ENCODE results near the gene EEFSEC. TPM values are rescaled to one million over a fixed set of nuclear protein-coding genes. Genes with fewer than 3 reads are reported as not detected.

EEFSEC gene
- total RNA-seq, 2 donors from 2014 or later, result 14.0 to 14.7 TPM

GRCh38 chr3:128399221-128399915, 246.1 kb downstream of the EEFSEC start:
- H3K4me1 Mint-ChIP-seq, result peaks cover 5% of the 10 kb centered on the region
- H3K27me3 Mint-ChIP-seq, result no peaks in the 10 kb centered on the region
- H3K27ac Mint-ChIP-seq, result no peak overlapping the region
- ATAC-seq (no peak), DNase-seq (no peak)
- no peaks in the 10 kb centered on the region for H3K36me3 Mint-ChIP-seq (ENCODE audit: low read depth)
- no peak overlapping the region for H3K4me3 Mint-ChIP-seq
- H3K9me3 ChIP-seq (ENCODE audit: control insufficient read depth, low read length, poor library complexity, severe bottlenecking), result no peaks in the 10 kb centered on the region

DNA sequence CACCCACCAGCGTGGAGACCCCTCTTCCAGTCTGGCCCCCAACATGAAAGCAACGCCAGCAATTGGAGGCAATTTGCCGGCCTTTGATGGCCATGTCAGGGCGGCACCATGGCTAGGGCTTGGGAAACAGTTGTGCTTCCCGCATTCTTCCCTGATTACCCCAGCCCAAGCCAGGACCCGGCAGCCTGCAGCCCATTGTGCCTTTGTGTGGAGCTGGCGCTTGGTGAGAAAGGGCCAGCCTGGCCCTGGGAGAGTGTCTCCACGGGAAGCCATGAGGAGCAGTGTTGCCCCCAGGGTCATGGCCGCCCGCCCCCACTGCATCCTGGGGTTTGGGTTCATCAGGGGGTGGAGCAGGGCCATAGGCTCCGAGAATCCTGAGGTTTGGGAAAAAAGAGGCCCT, 247.4 kb downstream of the EEFSEC start:
- Mint-ChIP-seq H3K27ac (no peak overlapping the region), H3K36me3 (ENCODE audit: low read depth) (no peaks in the 10 kb centered on the region), H3K4me1 (peaks cover 3% of the 10 kb centered on the region), H3K4me3 (no peak overlapping the region), H3K27me3 (no peaks in the 10 kb centered on the region)
- no peak for DNase-seq
- H3K9me3 ChIP-seq (ENCODE audit: control insufficient read depth, low read length, poor library complexity, severe bottlenecking), result no peaks in the 10 kb centered on the region
- no peak for ATAC-seq

GRCh38 chr3:128402319-128402718, 249.0 kb downstream of the EEFSEC start:
- H3K36me3 Mint-ChIP-seq (ENCODE audit: low read depth), result peaks cover 2% of the 10 kb centered on the region
- no peaks in the 10 kb centered on the region for H3K9me3 ChIP-seq (ENCODE audit: control insufficient read depth, low read length, poor library complexity, severe bottlenecking)
- no peak overlapping the region for H3K4me3 Mint-ChIP-seq
- DNase-seq (no peak), ATAC-seq (no peak)
- H3K27ac Mint-ChIP-seq, result no peak overlapping the region
- peaks cover 5% of the 10 kb centered on the region for H3K4me1 Mint-ChIP-seq
- H3K27me3 Mint-ChIP-seq, result no peaks in the 10 kb centered on the region

DNA sequence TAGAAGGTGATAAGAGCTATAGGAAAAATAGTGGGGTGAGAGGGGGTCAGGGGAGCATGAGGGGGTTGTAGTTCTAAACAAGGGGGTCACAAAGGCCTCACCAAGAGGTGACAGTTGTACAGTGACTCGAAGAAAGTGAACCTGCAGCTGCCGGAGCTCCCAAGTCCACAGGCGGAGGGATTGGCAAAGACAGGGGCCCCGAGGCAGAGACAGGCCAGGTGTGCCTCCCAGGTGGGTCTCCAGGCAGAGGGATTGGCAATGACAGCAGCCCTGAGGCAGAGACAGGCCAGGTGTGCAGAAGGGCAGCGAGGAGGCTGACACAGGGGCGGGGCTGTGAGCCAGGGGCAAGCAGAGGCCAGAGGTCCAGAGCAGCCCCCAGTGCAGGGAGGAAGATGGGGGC, 249.7 kb downstream of the EEFSEC start:
- Mint-ChIP-seq H3K27ac (no peak overlapping the region), H3K27me3 (no peaks in the 10 kb centered on the region), H3K4me1 (peaks cover 5% of the 10 kb centered on the region), H3K36me3 (ENCODE audit: low read depth) (peaks cover 2% of the 10 kb centered on the region), H3K4me3 (no peak overlapping the region)
- DNase-seq, result no peak
- no peak for ATAC-seq
- H3K9me3 ChIP-seq (ENCODE audit: control insufficient read depth, low read length, poor library complexity, severe bottlenecking), result no peaks in the 10 kb centered on the region

DNA sequence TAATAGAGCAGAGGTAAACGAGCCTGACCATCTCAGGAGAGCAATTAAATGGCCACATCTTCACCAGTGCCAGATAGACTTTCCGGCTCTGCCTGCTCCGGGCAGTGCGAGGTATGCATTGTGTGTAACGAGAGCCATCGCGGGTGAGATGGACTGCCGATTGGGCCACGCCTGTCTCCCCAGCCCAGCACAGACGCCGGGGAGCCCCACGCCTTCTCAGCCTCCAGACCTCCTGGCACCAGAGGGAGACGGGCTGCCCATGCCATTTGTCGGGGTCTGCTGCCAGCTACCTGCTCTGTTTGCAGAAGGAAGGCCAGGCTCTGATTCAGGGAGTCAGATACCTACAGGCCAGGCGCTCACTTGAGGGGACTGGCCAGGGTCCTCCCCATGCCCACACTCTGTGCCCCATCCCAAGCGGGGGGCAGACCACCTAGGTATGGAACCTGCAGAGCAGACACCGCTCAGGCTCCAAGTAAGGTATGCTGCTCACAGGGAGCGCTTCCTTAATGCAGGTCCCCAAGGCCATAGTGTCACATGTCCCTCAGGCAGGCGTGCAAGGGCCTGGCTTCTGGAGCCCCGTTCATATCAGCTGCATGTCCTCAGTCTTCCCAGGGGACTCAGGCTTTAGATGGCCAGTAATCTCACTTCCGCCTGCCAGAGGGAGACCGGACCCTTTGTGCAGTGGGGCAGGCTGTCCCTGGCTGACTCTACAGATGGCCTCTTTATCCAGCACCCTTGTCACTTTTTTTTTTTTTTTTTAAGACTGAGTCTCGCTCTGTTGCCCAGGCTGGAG, 251.2 kb downstream of the EEFSEC start:
- Mint-ChIP-seq H3K27me3 (no peaks in the 10 kb centered on the region), H3K4me1 (peaks cover 5% of the 10 kb centered on the region), H3K27ac (no peak overlapping the region), H3K36me3 (ENCODE audit: low read depth) (peaks cover 2% of the 10 kb centered on the region), H3K4me3 (no peak overlapping the region)
- DNase-seq, result no peak
- no peaks in the 10 kb centered on the region for H3K9me3 ChIP-seq (ENCODE audit: control insufficient read depth, low read length, poor library complexity, severe bottlenecking)
- ATAC-seq, result no peak

DNA sequence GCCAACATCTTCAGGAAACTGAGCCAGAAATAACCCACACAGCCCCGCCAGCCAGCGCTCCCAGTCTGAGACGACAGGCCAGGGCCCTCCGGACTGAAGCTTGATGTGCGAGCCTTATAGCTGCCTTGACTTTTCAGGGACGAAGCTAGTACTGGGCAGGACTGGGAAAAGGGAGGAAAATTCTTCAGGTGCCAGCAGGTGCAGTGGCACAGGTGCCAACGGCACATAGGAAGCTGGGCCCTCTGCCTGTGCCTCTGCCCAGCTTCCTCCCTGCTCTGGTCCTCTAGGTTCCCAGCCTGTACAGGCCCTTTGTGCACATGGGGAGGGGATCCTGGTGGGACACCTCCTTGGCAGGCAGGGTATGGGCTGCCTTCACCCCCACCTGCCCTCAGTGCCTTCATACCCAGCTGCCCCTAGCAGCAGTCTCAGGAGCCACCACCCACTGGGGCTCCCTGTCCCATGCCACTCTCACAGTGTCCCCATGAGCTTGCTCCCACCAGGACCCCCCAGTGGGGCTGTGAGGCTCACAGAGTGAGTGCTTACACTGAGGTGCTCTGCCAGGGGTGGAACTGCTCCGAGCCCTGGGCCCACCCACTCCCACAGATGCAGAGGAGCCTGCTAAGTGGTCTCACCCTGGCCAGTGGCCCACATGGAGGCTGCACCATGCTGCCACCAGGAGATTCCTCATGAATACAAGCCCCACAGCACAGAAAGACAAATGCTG, 252.4 kb downstream of the EEFSEC start:
- Mint-ChIP-seq H3K4me1 (peaks cover 5% of the 10 kb centered on the region), H3K36me3 (ENCODE audit: low read depth) (peaks cover 2% of the 10 kb centered on the region), H3K4me3 (no peak overlapping the region), H3K27me3 (no peaks in the 10 kb centered on the region), H3K27ac (no peak overlapping the region)
- H3K9me3 ChIP-seq (ENCODE audit: control insufficient read depth, low read length, poor library complexity, severe bottlenecking), result no peaks in the 10 kb centered on the region
- ATAC-seq (no peak), DNase-seq (no peak)

GRCh38 chr3:128407247-128407646, 254.0 kb downstream of the EEFSEC start:
- Mint-ChIP-seq H3K27me3 (no peaks in the 10 kb centered on the region), H3K36me3 (ENCODE audit: low read depth) (peaks cover 2% of the 10 kb centered on the region), H3K27ac (no peak overlapping the region), H3K4me3 (no peak overlapping the region), H3K4me1 (peaks cover 6% of the 10 kb centered on the region)
- DNase-seq (no peak), ATAC-seq (no peak)
- no peaks in the 10 kb centered on the region for H3K9me3 ChIP-seq (ENCODE audit: control insufficient read depth, low read length, poor library complexity, severe bottlenecking)

GRCh38 chr3:128408012-128408692, 254.9 kb downstream of the EEFSEC start:
- Mint-ChIP-seq H3K36me3 (ENCODE audit: low read depth) (peaks cover 2% of the 10 kb centered on the region), H3K27ac (no peak overlapping the region), H3K27me3 (no peaks in the 10 kb centered on the region), H3K4me3 (no peak overlapping the region), H3K4me1 (peaks cover 10% of the 10 kb centered on the region)
- DNase-seq (no peak), ATAC-seq (no peak)
- no peaks in the 10 kb centered on the region for H3K9me3 ChIP-seq (ENCODE audit: control insufficient read depth, low read length, poor library complexity, severe bottlenecking)

DNA sequence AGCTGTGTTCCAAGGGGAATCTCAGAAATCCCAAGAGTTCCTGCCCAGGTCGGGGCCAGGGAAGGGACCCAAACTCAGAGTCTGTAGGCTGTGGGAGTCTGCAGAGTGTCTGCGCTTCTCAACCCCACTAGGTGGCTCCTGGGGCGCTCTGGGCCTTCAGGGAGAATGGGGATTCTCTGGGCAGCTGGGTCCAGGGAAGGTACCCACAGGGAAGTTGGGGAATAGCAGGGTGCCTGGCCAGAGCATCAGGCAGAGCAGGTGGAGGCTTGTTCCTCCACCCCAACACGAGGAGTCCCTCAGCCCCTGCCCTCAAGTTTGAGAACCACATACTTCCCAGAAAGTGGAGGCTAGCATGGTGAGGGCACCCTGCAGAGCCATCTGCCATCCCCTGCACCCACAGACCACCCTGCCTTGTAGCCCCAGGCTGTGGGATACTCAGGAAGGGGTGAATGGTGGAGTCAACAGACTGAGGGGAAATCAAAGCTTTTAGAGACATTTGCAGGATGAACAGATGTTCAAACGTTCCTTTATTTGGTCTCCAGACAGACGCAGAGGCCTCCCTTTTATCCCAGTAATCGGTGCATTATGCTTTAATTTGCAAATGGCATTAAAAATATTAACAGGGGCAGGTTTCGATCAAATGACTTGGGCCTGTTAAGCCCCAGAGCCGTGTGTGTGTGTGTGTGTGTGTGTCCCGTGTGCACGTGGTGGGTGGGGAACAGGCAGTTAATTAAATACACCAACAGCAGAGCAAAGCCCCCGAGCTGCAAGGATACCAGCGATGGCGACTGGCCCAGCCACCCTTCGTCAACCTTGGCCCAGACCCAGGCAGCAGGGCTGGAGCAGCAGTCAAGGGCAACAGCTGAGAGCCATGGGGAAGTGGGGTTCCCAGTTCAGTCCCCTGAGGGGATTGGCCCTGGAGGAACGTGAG, 255.7 kb downstream of the EEFSEC start:
- no peak overlapping the region for H3K4me3 Mint-ChIP-seq
- H3K9me3 ChIP-seq (ENCODE audit: control insufficient read depth, low read length, poor library complexity, severe bottlenecking), result no peaks in the 10 kb centered on the region
- no peaks in the 10 kb centered on the region for H3K27me3 Mint-ChIP-seq
- H3K4me1 Mint-ChIP-seq, result peaks cover 10% of the 10 kb centered on the region
- H3K36me3 Mint-ChIP-seq (ENCODE audit: low read depth), result peaks cover 2% of the 10 kb centered on the region
- ATAC-seq (no peak), DNase-seq (no peak)
- no peak overlapping the region for H3K27ac Mint-ChIP-seq

GRCh38 chr3:128409624-128410581, 256.6 kb downstream of the EEFSEC start:
- Mint-ChIP-seq H3K4me3 (no peak overlapping the region), H3K36me3 (ENCODE audit: low read depth) (peaks cover 5% of the 10 kb centered on the region), H3K27me3 (no peaks in the 10 kb centered on the region), H3K4me1 (peaks cover 14% of the 10 kb centered on the region), H3K27ac (peak overlapping the region; percentile 21)
- ATAC-seq (no peak), DNase-seq (no peak)
- no peaks in the 10 kb centered on the region for H3K9me3 ChIP-seq (ENCODE audit: control insufficient read depth, low read length, poor library complexity, severe bottlenecking)

GRCh38 chr3:128410669-128411573, 257.6 kb downstream of the EEFSEC start:
- no peaks in the 10 kb centered on the region for H3K9me3 ChIP-seq (ENCODE audit: control insufficient read depth, low read length, poor library complexity, severe bottlenecking)
- DNase-seq (no peak), ATAC-seq (no peak)
- peaks cover 5% of the 10 kb centered on the region for H3K36me3 Mint-ChIP-seq (ENCODE audit: low read depth)
- H3K4me1 Mint-ChIP-seq, result peaks cover 14% of the 10 kb centered on the region
- no peak overlapping the region for H3K27ac Mint-ChIP-seq
- H3K4me3 Mint-ChIP-seq, result no peak overlapping the region
- H3K27me3 Mint-ChIP-seq, result no peaks in the 10 kb centered on the region

Measured in T-helper 17 cell (primary cell).